ENCODE measurements around the gene DLG1. TPM values are rescaled to one million over a fixed set of nuclear protein-coding genes. Genes with fewer than 3 reads are reported as not detected.

Gene DLG1
- total and polyA plus RNA-seq, 2 of the 4 experiments (the other 2 are of a cell fraction): 21.2 to 57.7 TPM

DNA sequence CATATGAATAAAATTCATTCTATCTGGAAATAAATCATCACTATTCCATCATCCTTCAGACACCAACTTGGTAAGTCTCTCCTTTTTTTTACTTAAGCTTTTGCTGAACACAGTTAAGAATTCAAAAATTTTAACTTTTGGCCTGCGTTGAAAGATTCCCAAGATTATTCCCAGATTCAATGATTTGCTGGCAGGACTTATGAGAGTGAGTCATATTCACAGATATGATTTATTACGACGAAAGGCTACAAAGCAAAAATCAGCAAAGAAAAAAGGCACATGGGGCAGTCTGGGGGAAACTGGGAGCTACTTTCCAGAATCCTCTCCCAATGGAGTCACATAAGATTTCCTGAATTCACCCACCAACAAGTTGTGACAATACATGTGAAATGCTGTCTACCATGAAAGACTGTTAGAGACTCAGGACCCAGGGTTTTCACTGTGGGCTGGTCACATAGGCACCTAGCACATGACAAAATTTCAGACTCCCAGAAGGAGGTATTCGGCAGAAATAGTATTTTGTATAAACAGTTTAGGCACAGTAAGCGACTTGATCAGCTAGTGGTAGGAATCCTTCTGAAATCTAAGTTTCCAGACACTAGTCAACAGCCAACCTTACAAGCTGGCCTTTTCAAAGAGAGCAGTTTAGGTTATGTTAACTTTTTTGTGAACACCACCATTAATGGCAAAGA lies 82.1 kb downstream of the DLG1 start:
- no CpG with 5 or more reads among the region's 5 CpGs for WGBS, 2 experiments (ENCODE audit: extremely low coverage in 2 of 2, insufficient read length in 1 of 2)
- peak overlapping the region; percentile 40; the same call in 1 of the 2 replicates for H3K27ac ChIP-seq (ENCODE audit: insufficient read depth, low read length)
- H3K23ac ChIP-seq (ENCODE audit: low read depth, low read length): peak overlapping the region; percentile 28; the same call in 1 of the 2 replicates
- intact Hi-C loops (cut with micrococcal nuclease) (no loop called here), dilution Hi-C loops (cut with HindIII; ENCODE audit: low sequenced_read_pairs, unreplicated experiment) (no loop called here), in situ Hi-C loops (cut with MboI; ENCODE audit: low sequenced_read_pairs) (no loop called here)
- ChIA-PET CTCF (interaction anchor here (0.6 to 0.7 kb wide), 2 partner anchors 11 to 40 kb away, joined by 3 read pairs; no protein-coding TSS in a partner anchor), POLR2A (ENCODE audit: unreplicated experiment) (no interaction called here)
- no peak overlapping the region for H3K56ac ChIP-seq (ENCODE audit: extremely low read depth, insufficient read depth, low read length)
- H3K36me3 ChIP-seq (ENCODE audit: control insufficient read depth, insufficient read depth, low read length): peaks cover 2% of the 10 kb centered on the region; the same call in 1 of the 2 replicates
- H2BK15ac ChIP-seq (ENCODE audit: low read depth, low read length): 0 out of 3 replicates have a peak overlapping the region, but pooled peaks have one; percentile 47
- H3K4me2 ChIP-seq (ENCODE audit: low read depth, low read length): peak overlapping the region; percentile 68
- H4K5ac ChIP-seq (ENCODE audit: low read depth, low read length): peak overlapping the region; percentile 61
- peak overlapping the region; percentile 60 for H2AK9ac ChIP-seq (replicated peaks; ENCODE audit: low read depth, low read length, poor library complexity)
- peaks cover 29% of the 10 kb centered on the region for H4K20me1 ChIP-seq (ENCODE audit: insufficient read depth, low read length)
- no peak overlapping the region for H3K18ac ChIP-seq (ENCODE audit: low read depth, low read length)
- ATAC-seq (ENCODE audit: low read depth) (peak; percentile 64), DNase-seq (peak; percentile 75)
- peak overlapping the region; percentile 41; the same call in 1 of the 2 replicates for H2BK120ac ChIP-seq (ENCODE audit: low read depth, low read length)
- BruUV-seq (replicated peaks): no TSS peak
- H3K9me3 ChIP-seq (ENCODE audit: control insufficient read depth, insufficient read depth, low read length): no peaks in the 10 kb centered on the region
- H2BK5ac ChIP-seq (ENCODE audit: low read depth, low read length, poor library complexity, severe bottlenecking): peak overlapping the region; percentile 17
- peaks cover 4% of the 10 kb centered on the region; the same call in 1 of the 2 replicates for H3K9me1 ChIP-seq (ENCODE audit: insufficient read depth, low read length)
- H3K9ac ChIP-seq (ENCODE audit: low read depth, low read length): no peak overlapping the region
- no peak overlapping the region for H3K4me3 ChIP-seq (ENCODE audit: insufficient read depth, low read depth, low read length)
- H4K91ac ChIP-seq (ENCODE audit: insufficient read depth, low read depth, low read length): no peak overlapping the region
- peak overlapping the region; percentile 61; the same call in 1 of the 2 replicates for H3K4ac ChIP-seq (ENCODE audit: low read depth, low read length)
- peaks cover 17 to 59% of the 10 kb centered on the region in 2 experiments for H3K79me1 ChIP-seq (ENCODE audit: low read depth in 1 of 2, low read length in 2 of 2)
- H3K27me3 ChIP-seq (ENCODE audit: control insufficient read depth, insufficient read depth, low read length): no peaks in the 10 kb centered on the region
- H3K14ac ChIP-seq (replicated peaks; ENCODE audit: low read depth, low read length): peak overlapping the region; percentile 50
- H2AK5ac ChIP-seq (ENCODE audit: low read depth, low read length): no peak overlapping the region
- H2BK20ac ChIP-seq (ENCODE audit: low read depth, low read length): 0 out of 2 replicates have a peak overlapping the region, but pooled peaks have one; percentile 28
- peak overlapping the region in 1 of 2 experiments; percentile 67; a peak in 1 of 4 replicates for H4K8ac ChIP-seq (ENCODE audit: low read depth in 2 of 2, low read length in 2 of 2)
- H2AFZ ChIP-seq (replicated peaks; ENCODE audit: low read length, poor library complexity): no peak overlapping the region
- peaks cover 6% of the 10 kb centered on the region for H3K4me1 ChIP-seq (ENCODE audit: control insufficient read depth, insufficient read depth, low read length)
- TF ChIP-seq MAFK (IDR thresholded peaks at IDR 0.05; ENCODE audit: low read depth, low read length) (no peak), BHLHE40 (IDR thresholded peaks at IDR 0.05; ENCODE audit: low read depth, low read length) (no peak), RCOR1 (IDR thresholded peaks at IDR 0.05; ENCODE audit: insufficient replicate concordance, low read length) (no peak), NFE2L2 (IDR thresholded peaks at IDR 0.05; ENCODE audit: low read depth, low read length) (no peak), RFX5 (IDR thresholded peaks at IDR 0.05; ENCODE audit: low read depth, low read length) (no peak), POLR2A (IDR thresholded peaks at IDR 0.05; ENCODE audit: low read depth, low read length) (no peak), MAZ (IDR thresholded peaks at IDR 0.05; ENCODE audit: borderline replicate concordance, low read depth, low read length) (no peak), RAD21 (IDR thresholded peaks at IDR 0.05; ENCODE audit: low read length) (no peak), CHD1 (IDR thresholded peaks at IDR 0.05; ENCODE audit: low read depth, low read length) (no peak), SMC3 (IDR thresholded peaks at IDR 0.05; ENCODE audit: low read depth, low read length) (no peak), CEBPB (IDR thresholded peaks at IDR 0.05; ENCODE audit: low read depth, low read length) (no peak)
- TF ChIP-seq, protein P1, sequence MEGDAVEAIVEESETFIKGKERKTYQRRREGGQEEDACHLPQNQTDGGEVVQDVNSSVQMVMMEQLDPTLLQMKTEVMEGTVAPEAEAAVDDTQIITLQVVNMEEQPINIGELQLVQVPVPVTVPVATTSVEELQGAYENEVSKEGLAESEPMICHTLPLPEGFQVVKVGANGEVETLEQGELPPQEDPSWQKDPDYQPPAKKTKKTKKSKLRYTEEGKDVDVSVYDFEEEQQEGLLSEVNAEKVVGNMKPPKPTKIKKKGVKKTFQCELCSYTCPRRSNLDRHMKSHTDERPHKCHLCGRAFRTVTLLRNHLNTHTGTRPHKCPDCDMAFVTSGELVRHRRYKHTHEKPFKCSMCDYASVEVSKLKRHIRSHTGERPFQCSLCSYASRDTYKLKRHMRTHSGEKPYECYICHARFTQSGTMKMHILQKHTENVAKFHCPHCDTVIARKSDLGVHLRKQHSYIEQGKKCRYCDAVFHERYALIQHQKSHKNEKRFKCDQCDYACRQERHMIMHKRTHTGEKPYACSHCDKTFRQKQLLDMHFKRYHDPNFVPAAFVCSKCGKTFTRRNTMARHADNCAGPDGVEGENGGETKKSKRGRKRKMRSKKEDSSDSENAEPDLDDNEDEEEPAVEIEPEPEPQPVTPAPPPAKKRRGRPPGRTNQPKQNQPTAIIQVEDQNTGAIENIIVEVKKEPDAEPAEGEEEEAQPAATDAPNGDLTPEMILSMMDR (conservative IDR thresholded peaks at IDR 0.05; ENCODE audit: low read depth, low read length): no peak
- TF ChIP-seq, protein P2, sequence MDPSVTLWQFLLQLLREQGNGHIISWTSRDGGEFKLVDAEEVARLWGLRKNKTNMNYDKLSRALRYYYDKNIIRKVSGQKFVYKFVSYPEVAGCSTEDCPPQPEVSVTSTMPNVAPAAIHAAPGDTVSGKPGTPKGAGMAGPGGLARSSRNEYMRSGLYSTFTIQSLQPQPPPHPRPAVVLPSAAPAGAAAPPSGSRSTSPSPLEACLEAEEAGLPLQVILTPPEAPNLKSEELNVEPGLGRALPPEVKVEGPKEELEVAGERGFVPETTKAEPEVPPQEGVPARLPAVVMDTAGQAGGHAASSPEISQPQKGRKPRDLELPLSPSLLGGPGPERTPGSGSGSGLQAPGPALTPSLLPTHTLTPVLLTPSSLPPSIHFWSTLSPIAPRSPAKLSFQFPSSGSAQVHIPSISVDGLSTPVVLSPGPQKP (IDR thresholded peaks at IDR 0.05; ENCODE audit: borderline replicate concordance, low read depth, low read length): no peak
- TF ChIP-seq, protein P3, sequence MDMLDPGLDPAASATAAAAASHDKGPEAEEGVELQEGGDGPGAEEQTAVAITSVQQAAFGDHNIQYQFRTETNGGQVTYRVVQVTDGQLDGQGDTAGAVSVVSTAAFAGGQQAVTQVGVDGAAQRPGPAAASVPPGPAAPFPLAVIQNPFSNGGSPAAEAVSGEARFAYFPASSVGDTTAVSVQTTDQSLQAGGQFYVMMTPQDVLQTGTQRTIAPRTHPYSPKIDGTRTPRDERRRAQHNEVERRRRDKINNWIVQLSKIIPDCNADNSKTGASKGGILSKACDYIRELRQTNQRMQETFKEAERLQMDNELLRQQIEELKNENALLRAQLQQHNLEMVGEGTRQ (IDR thresholded peaks at IDR 0.05; ENCODE audit: low read depth, low read length): no peak

Data from IMR-90 (cell line).